Upper lobe of left lung (tissue), 6 donors: ENCODE data around the gene PARP14. TPM values are rescaled to one million over a fixed set of nuclear protein-coding genes. Genes with fewer than 3 reads are reported as not detected.

Experiments
- ATAC-seq, 2 donors: fragments of 200-7000 bp; cut with Tn5 transposase; one replicate each; pipeline ENCODE4 v1.9.1; 2022; ENCODE audit warnings: mild to moderate bottlenecking in 2 of 2, moderate library complexity in 2 of 2; ENCODE audit not compliant: low FRiP score in 2 of 2
- DNase-seq, 2 donors: peaks; one replicate each; pipeline ENCODE4 v3.0.0-alpha.2; 2019 to 2020
- H3K27ac ChIP-seq, 4 donors: fragments of 200-600 bp; sonication (generic); one replicate each; pipeline ENCODE4 v1.5.1; 2016 to 2019
- H3K27me3 ChIP-seq, 4 donors: fragments of 200-600 bp; sonication (generic); one replicate each; pipeline ENCODE4 v1.5.1; 2017 to 2019
- H3K36me3 ChIP-seq, 4 donors: fragments of 200-600 bp; sonication (generic); one replicate each; pipeline ENCODE4 v1.5.1; 2016 to 2019
- H3K4me1 ChIP-seq, 4 donors: fragments of 200-600 bp; sonication (generic); one replicate each; pipeline ENCODE4 v1.5.1; 2018 to 2019
- H3K4me3 ChIP-seq, 4 donors: fragments of 200-600 bp; sonication (generic); one replicate each; pipeline ENCODE4 v1.5.1; 2017 to 2019; ENCODE audit warnings: mild to moderate bottlenecking in 2 of 4, moderate library complexity in 1 of 4
- H3K9me3 ChIP-seq, 4 donors: fragments of 200-600 bp; sonication (generic); one replicate each; pipeline ENCODE4 v1.5.1; 2018 to 2019
- EP300 ChIP-seq, 4 donors: sonication (generic); formaldehyde crosslinking; IDR thresholded peaks; one replicate each; pipeline ENCODE4 v1.5.1; 2017; ENCODE audit warnings: antibody characterized with exemption in 4 of 4, control low read depth in 2 of 4
- POLR2A ChIP-seq, 4 donors: fragments of 450-650 bp; IDR thresholded peaks; one replicate each; pipeline ENCODE4 v1.5.1; 2016 to 2017; ENCODE audit warnings: antibody characterized with exemption in 4 of 4, mild to moderate bottlenecking in 2 of 4
- POLR2AphosphoS5 ChIP-seq, 2 donors: sonication (generic); formaldehyde crosslinking; IDR thresholded peaks; one replicate each; pipeline ENCODE4 v1.5.1; 2017; ENCODE audit warnings: antibody characterized with exemption in 2 of 2
- WGBS, 2 donors: methylation state at CpG; one replicate each; pipeline ENCODE4 v1.1.5; 2017 to 2018; 5-methylcytosine and 5-hydroxymethylcytosine counted together
- total RNA-seq, 6 donors: library from RNA; depleted of rRNA in 4 of 6; stranded (reverse); fragments of >200 nt in 4 of 6; gene quantifications; one replicate each; pipeline versions ENCODE4 v1.1.0 to v1.2.1, GENCODE V29; 2016 to 2021
- TF ChIP-seq, protein P1 (sequence below), 6 experiments: fragments of 450-650 bp in 4 of 6; fragments of 200-600 bp in 2 of 6; sonication (generic) in 2 of 6; IDR thresholded peaks; one replicate each; pipeline ENCODE4 v1.5.1; 2016 to 2019; ENCODE audit warnings: antibody characterized with exemption in 6 of 6
- donor health status: DM: no; HTN: no; CAD: no; lungs with moderate emphysema.
- donor health status: DM: no; HTN: yes; CAD: no; lungs with severe emphysema.

Gene PARP14
- total RNA-seq, 6 donors from 2014 or later: 99.3 to 376 (median 182) TPM

DNA sequence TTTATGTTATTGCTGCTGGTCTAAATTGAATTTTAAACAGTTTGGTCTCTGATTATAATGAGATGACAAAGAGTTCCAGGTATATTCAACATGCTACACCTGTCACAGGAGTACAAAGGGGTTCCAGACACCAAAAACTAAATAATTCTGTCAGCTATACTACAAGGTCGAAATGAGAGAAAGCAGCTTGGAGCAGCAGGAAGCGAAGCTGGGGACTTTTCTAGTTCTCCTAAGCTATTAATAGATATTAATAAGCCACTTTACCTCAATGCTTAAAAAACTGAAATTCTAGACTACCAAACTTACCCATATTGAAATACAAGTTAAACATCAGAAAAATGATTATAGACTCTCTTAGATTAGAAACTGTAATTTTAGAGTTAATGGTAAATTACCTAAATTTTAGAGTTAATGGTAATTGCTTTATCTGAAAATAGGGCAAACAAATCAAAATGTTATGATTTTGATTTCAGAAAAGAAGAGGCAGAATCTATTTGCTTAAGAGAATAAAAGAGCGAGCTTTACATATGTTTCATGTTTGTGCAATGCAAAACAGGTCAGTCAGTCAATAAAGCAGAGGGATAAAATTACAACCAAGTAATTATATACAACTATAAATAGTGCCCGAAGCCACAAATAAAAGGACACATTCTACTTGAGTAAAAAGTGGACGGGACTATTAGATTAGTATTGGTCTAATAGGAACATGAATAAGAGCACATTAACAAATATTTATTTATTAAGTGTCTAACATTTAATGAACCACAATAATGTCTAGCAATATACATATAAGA is 96.2 kb downstream of the PARP14 start:
- peaks cover 0 to 3% (median 0%) of the 10 kb centered on the region in 4 donors for H3K36me3 ChIP-seq
- 62 to 70% methylated on average over 5 of the region's 5 CpGs for WGBS, 2 donors

DNA sequence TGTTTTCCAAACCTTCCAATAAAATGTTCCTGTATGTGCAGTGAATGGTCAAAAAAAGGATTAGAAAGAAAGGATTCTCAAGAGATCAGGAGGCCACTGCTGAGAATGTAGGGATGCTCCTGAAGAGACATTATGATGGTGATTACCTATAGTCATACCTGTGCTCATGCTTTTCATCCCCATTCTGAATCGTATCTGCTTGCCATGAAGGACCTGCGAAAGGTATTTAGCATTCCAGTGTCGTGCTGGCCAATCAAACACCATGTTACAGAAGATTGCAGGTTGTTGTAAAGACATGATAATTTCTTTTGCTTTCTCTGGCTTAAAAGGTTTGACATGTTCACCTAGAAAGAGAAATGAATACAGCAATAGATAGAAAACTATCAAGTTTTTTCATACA is 96.9 kb downstream of the PARP14 start:
- WGBS, 2 donors: 85% methylated on average over 3 of the region's 3 CpGs
- Histone ChIP-seq H3K9me3 (no peaks in the 10 kb centered on the region), H3K4me3 (no peak overlapping the region), H3K27me3 (no peaks in the 10 kb centered on the region), H3K27ac (no peak overlapping the region), H3K36me3 (peaks cover 0 to 3% (median 0%) of the 10 kb centered on the region in 4 donors), H3K4me1 (no peaks in the 10 kb centered on the region)
- ATAC-seq (no peak), DNase-seq (no peak)
- TF ChIP-seq EP300 (IDR thresholded peaks at IDR 0.05) (no peak), POLR2AphosphoS5 (IDR thresholded peaks at IDR 0.05) (no peak), POLR2A (IDR thresholded peaks at IDR 0.05) (no peak)
- TF ChIP-seq, protein P1, sequence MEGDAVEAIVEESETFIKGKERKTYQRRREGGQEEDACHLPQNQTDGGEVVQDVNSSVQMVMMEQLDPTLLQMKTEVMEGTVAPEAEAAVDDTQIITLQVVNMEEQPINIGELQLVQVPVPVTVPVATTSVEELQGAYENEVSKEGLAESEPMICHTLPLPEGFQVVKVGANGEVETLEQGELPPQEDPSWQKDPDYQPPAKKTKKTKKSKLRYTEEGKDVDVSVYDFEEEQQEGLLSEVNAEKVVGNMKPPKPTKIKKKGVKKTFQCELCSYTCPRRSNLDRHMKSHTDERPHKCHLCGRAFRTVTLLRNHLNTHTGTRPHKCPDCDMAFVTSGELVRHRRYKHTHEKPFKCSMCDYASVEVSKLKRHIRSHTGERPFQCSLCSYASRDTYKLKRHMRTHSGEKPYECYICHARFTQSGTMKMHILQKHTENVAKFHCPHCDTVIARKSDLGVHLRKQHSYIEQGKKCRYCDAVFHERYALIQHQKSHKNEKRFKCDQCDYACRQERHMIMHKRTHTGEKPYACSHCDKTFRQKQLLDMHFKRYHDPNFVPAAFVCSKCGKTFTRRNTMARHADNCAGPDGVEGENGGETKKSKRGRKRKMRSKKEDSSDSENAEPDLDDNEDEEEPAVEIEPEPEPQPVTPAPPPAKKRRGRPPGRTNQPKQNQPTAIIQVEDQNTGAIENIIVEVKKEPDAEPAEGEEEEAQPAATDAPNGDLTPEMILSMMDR (IDR thresholded peaks at IDR 0.05): no peak

More for the DNA sequence above, 96.2 kb downstream of the PARP14 start:
- no peak for TF ChIP-seq POLR2AphosphoS5 (IDR thresholded peaks at IDR 0.05)
- no peak for TF ChIP-seq EP300 (IDR thresholded peaks at IDR 0.05)
- no peak for TF ChIP-seq POLR2A (IDR thresholded peaks at IDR 0.05)
- TF ChIP-seq, protein P1 (IDR thresholded peaks at IDR 0.05): no peak
- Histone ChIP-seq H3K9me3 (no peaks in the 10 kb centered on the region), H3K4me3 (no peak overlapping the region), H3K4me1 (no peaks in the 10 kb centered on the region), H3K27me3 (no peaks in the 10 kb centered on the region), H3K27ac (no peak overlapping the region)
- DNase-seq (no peak), ATAC-seq (no peak)

Other genes starting within 250 kb of the PARP14 start
- 100 to 1,000 TPM in 1 of 6 donors, 10 to 100 TPM in 5; 38.9 to 104 (median 43.4) TPM for gene KPNA1, start 165.9 kb upstream of the PARP14 start, total RNA-seq
- 10 to 100 TPM; 49.2 to 70.8 (median 58.0) TPM for gene PARP9, start 116.5 kb upstream of the PARP14 start, total RNA-seq
- gene DTX3L, start 116.5 kb upstream of the PARP14 start, total RNA-seq: 10 to 100 TPM; 24.3 to 66.4 (median 51.8) TPM
- gene PARP15, start 103.2 kb upstream of the PARP14 start, total RNA-seq: 10 to 100 TPM in 4 of 6 donors, 1 to 10 TPM in 2; 7.0 to 30.4 (median 12.3) TPM
- gene HSPBAP1, start 113.0 kb downstream of the PARP14 start, total RNA-seq: 10 to 100 TPM in 5 of 6 donors, 1 to 10 TPM in 1; 6.8 to 36.4 (median 13.9) TPM
- gene SLC49A4, start 114.2 kb downstream of the PARP14 start, total RNA-seq: 10 to 100 TPM; 13.9 to 22.8 (median 20.7) TPM